Stimulated activated CD4-positive, alpha-beta T cell treated with anti-CD3 and anti-CD28 coated beads, Interleukin-12 subunit alpha, Interleukin-12 subunit beta, amount 100 ng/mL, for 24 hours (primary cell): ENCODE results near the gene MAGI1.

Source experiments
- DNase-seq, 2 experiments: peaks; one replicate each; pipeline ENCODE4 v3.0.0-alpha.2; 2020; ENCODE audit warnings: low read depth in 2 of 2

The MAGI1 gene

GRCh38 chr3:65595222-65596028, 443.3 kb downstream of the MAGI1 start:
- no peak for DNase-seq

GRCh38 chr3:65593780-65594752, 444.7 kb downstream of the MAGI1 start:
- DNase-seq = no peak

DNA sequence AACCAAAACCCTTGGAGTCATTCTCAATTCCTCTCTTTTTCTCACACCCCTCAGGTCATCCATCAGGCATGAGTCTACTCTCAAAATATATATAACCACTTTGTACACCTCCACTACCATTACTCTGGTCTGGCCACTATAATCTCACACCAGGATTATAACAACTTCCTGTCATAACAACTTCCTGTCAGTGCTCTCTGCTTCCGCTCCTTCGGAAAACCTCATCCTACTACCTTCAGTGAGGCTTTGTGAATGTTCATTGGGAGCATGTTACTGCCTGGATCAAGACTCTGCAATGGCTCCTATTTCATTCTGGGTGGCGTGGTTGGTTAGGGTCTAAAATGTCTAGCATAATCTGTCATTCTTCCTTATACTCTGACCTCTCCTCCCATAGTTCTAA, 447.4 kb downstream of the MAGI1 start:
- DNase-seq = no peak

DNA sequence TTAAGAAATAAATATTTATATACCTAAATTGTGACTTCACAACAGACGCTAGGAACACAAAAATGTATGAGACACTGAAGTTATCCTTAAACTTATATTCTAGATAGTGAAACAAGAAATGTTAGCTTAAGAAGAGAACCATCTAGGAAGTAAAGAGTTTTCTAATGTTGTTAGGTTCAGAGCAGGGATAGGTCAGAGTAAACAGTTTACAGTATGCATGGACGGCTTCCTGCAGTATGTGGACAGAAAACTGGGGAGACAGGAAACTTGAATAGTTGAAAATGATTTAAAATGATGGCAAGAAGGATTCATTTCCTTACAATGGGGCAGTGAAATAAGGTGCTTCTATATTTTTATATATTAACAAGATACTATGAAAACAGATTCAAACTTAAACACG, 449.8 kb downstream of the MAGI1 start:
- DNase-seq = no peak

GRCh38 chr3:65587650-65588439, 450.9 kb downstream of the MAGI1 start:
- no peak for DNase-seq

GRCh38 chr3:65584913-65585312, 453.8 kb downstream of the MAGI1 start:
- DNase-seq = no peak

DNA sequence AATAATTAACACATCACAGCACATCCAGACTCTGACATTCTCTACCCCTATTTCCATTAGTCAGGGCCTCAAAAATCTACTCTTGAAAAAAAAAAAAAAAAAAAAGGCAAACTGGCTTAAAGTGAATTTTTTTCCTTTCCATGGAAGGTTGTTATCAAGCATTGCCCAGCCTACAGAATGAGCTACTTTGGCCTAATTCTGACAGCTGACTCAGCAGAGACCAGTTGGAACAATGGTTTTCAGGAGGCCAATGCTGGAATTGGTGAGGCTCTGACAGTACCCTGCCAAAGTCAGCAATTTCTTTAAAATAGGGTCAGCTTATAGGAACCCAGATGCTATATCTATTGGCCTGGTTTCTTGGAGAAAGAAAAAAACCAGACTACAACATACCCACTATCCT, 454.7 kb downstream of the MAGI1 start:
- DNase-seq = no peak

- no peak for DNase-seq
Observed at GRCh38 chr3:65583188-65583587, 455.5 kb downstream of the MAGI1 start.

DNA sequence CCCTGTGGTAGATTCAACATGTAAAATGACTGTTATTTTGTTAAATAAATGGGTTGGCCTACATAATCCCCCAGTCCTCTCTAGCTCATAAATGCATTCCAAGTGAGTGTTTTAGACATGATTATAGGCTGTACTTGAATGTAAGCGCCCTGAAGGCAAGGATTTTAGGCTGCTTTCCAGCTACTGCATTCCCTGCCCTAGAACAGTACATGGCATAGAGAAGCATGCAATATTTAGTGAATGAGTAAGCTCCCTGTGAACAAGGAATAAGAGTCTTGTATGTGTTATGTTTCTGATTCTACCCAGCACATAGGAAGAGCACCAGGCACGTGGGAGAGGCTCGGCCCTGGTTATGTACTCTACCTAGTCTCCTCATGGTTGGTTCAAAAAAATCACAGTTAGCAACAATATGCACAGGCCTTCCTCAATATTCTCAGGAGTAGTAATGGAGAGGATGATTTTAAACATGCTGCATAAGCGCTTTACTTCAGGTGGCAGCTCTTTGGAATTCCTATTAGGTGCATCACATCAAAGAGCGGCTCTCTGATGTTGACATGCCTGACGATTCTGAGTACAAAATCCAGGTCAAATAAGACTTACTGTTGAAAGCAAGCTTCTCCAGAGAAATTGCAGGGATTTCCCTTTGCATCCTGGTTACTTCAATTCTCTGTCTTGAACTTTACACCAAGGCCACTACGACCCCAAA, 456.6 kb downstream of the MAGI1 start:
- no peak for DNase-seq

- DNase-seq = no peak
Observed at GRCh38 chr3:65581313-65581712, 457.4 kb downstream of the MAGI1 start.

- DNase-seq = no peak
Observed at GRCh38 chr3:65578861-65579260, 459.9 kb downstream of the MAGI1 start.

DNA sequence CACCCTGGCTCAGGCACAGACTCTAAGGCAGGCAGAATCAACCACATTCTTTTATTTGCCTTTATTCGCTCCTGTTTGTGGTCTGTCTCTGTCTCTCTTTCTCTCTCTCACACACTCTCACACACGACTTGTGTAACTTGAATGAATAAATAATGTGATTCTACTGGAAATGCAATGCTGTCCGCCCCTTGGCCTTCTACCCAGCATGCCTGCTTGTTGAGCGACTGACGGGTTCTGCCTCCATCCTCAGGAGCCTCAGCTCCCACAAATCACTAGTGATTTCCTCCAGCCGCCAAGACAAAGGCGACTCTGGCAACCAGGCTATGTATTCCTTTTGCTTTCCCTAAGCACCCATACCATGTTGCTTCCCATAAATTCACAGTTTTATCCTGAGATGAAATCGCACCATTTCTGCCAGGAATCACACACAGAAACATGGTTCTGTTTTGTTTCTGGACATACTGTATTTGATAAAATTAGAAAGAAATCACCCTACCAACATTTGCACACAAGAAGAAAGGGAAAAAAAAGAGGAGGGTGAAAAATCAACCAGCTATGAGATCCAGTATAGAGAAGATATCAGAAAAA, 460.8 kb downstream of the MAGI1 start:
- DNase-seq = no peak

GRCh38 chr3:65576966-65577365, 461.8 kb downstream of the MAGI1 start:
- no peak for DNase-seq

GRCh38 chr3:65576228-65576627, 462.5 kb downstream of the MAGI1 start:
- DNase-seq = no peak

DNA sequence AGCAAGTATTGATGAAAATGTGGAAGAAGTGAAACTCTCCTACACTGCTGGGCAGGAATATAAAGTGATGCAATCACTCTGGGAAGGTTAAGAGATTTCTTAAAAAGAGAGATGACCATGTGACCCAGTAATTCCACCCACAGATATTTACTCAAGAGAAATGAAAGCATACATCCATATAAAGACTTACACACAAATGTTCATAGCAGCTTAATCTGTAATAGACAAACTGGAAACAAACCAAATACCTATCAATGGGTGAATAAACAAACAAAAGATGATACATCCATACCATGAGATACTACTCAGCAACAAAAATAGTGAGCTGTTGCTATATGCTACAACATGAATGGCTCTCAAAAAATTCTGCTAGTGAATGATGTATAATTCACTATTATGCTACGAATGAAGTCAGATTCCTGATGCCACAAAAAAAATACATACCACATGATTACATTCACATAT, 463.3 kb downstream of the MAGI1 start:
- no peak for DNase-seq

DNA sequence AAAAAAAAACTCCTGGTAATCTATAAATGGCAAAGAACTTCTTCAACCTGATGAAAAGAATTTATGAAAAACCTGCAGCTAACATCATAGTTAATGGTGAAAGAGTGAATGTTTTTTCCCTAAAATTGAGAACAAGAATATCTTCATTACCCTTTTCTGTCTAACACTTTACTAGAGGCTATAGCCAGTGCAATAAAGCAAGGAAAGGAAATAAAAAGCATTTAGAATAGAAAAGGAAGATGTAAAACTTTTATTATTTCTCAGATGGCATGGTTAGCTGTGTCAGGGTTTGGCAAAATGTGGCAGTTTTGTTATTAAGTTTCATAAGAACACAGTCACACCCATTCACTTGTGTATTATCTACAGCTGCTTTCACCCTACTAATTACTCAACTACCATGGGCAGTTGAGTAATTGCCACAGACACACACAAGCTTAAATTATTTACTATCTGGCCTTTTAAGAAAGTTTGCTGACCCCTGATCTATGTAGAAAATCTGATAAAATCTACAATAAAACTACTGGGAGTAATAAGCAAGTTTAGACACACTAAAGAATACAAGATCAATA, 465.1 kb downstream of the MAGI1 start:
- DNase-seq = no peak

DNA sequence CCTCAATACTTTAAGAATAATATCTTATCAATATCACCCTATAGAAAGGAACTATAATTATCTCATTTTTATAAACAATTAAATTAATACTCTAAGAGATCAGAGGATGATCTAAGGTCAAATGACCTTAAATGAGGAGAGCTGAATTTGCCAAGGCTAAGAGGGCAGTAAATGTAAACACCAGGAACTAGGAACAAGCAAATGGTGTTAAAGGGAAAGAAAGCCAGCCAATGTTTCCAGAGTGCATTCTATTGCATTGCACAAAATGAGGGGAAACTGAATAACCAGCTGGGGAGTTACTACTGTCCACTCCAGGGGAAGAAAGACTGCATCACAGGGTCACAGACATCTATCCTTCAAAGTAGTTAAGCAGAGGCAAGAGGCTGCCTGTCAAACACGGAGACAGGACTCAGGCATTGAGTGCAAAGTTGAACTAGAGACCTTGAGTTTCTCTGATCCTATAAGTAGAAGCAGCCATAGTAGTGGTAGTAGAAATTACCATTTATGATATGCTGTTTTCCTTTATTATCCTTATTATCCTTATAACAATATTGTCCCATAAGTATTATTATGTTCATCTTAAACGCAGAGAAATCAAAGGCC, 466.4 kb downstream of the MAGI1 start:
- no peak for DNase-seq

- DNase-seq = no peak
Observed at GRCh38 chr3:65569845-65570405, 468.8 kb downstream of the MAGI1 start.

- DNase-seq = no peak
Observed at GRCh38 chr3:65569129-65569528, 469.6 kb downstream of the MAGI1 start.

- DNase-seq = no peak
Observed at GRCh38 chr3:65568497-65568896, 470.2 kb downstream of the MAGI1 start.
